Daoy (cell line): ENCODE results near the gene USP12. TPM values are rescaled to one million over a fixed set of nuclear protein-coding genes. Genes with fewer than 3 reads are reported as not detected.
"Not testable (repeated sequence)": the region's sequence is repeated elsewhere in the genome, so short reads cannot be mapped to it uniquely, and the experiment has no call there.

ENCODE experiments used
- DNase-seq: peaks from one replicate; pipeline ENCODE4 v3.0.0-alpha.2; 2015; ENCODE audit warnings: low read depth
- total RNA-seq: library from RNA; depleted of rRNA; stranded (reverse); fragments of >200 nt; shearing (Covaris generic); gene quantifications from 2 replicates; pipeline ENCODE4 v1.2.3, GENCODE V29; 2014

USP12 gene
- total RNA-seq, 1 experiment from 2014 or later, result 23.8 TPM

GRCh38 chr13:27151798-27152599, 19.6 kb downstream of the USP12 start:
- DNase-seq, result peak; percentile 40

GRCh38 chr13:27149702-27150101, 21.9 kb downstream of the USP12 start:
- no peak for DNase-seq

GRCh38 chr13:27148900-27149299, 22.7 kb downstream of the USP12 start:
- no peak for DNase-seq

GRCh38 chr13:27147530-27148170, 24.0 kb downstream of the USP12 start:
- DNase-seq, result no peak

GRCh38 chr13:27141746-27142145, 29.9 kb downstream of the USP12 start:
- no peak for DNase-seq

GRCh38 chr13:27141159-27141558, 30.5 kb downstream of the USP12 start:
- not testable (repeated sequence) for DNase-seq

- no peak for DNase-seq
These were observed 31.6 kb downstream of the USP12 start for GRCh38 chr13:27140060-27140459.

GRCh38 chr13:27139565-27139964, 32.0 kb downstream of the USP12 start:
- no peak for DNase-seq

- DNase-seq, result no peak
These were observed 33.0 kb downstream of the USP12 start for GRCh38 chr13:27138457-27139093.

GRCh38 chr13:27137759-27138158, 33.9 kb downstream of the USP12 start:
- DNase-seq, result no peak

GRCh38 chr13:27135023-27135422, 36.6 kb downstream of the USP12 start:
- no peak for DNase-seq

GRCh38 chr13:27133889-27134288, 37.7 kb downstream of the USP12 start:
- no peak for DNase-seq

GRCh38 chr13:27132538-27132937, 39.1 kb downstream of the USP12 start:
- no peak for DNase-seq

- no peak for DNase-seq
These were observed 39.7 kb downstream of the USP12 start for GRCh38 chr13:27131906-27132305.

GRCh38 chr13:27130979-27131623, 40.5 kb downstream of the USP12 start:
- DNase-seq, result peak; percentile 28

- DNase-seq, result peak; percentile 6
These were observed 41.2 kb downstream of the USP12 start for GRCh38 chr13:27130223-27130978.

GRCh38 chr13:27128825-27129627, 42.6 kb downstream of the USP12 start:
- no peak for DNase-seq

- no peak for DNase-seq
These were observed 44.8 kb downstream of the USP12 start for GRCh38 chr13:27126859-27127258.

- no peak for DNase-seq
These were observed 46.0 kb downstream of the USP12 start for GRCh38 chr13:27125357-27126282.

- no peak for DNase-seq
These were observed 47.0 kb downstream of the USP12 start for GRCh38 chr13:27124571-27124970.
